ENCODE data around the gene NPM3. TPM values are rescaled to one million over a fixed set of nuclear protein-coding genes. Genes with fewer than 3 reads are reported as not detected.

The NPM3 gene
- total and polyA plus RNA-seq, 2 of the 8 experiments (the other 6 are each of a cell fraction or from before 2014, with no cell fraction given), result 127 to 175 TPM

DNA sequence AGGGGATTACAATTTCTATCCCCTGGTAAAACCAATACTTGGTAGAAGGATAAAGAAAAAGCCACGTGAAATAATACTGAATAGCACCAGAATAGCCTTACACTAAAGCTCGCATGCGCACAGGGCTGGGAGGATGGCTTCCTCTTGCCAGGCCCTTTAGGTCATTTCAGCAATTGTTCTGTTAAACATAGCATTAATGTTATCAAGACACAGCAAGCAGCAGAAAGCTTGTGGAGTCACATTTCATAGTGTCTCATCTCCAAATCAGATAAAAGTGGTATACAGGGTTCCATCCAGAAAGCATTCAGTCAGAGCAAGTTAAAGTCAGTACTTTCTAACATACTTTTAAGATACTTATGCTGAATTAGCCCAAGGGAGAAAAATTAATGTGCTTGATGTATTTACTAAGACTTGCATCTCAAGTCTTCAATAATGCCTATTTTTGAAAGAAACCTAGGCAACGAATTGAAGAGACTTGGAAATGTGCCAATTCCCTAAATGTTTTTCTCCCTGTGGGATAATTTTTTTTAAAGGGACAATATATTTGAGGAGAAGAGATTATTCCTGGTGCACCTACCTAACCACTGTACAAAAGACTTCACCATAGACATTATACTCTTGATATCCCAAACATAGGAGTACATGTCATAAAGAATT, 14.3 kb upstream of the NPM3 start (continued):
- TF ChIP-seq POU5F1 (IDR thresholded peaks at IDR 0.05; ENCODE audit: low read depth, low read length) (no peak), SIRT6 (IDR thresholded peaks at IDR 0.05; ENCODE audit: low read length) (no peak), POLR2AphosphoS5 (IDR thresholded peaks at IDR 0.05; ENCODE audit: low read depth, low read length) (no peak), CHD1 (IDR thresholded peaks at IDR 0.05; ENCODE audit: low read depth, low read length) (no peak), EGR1 (IDR thresholded peaks at IDR 0.05; ENCODE audit: borderline replicate concordance, low read depth, low read length) (no peak)

Measured in H1 (cell line).